Measurements from ENCODE around the gene PROZ.

GRCh38 chr13:113121928-113122471 is 36.4 kb upstream of the PROZ start:
- TF ChIP-seq POLR2A (IDR thresholded peaks at IDR 0.05): no peak
- TF ChIP-seq, protein P1, sequence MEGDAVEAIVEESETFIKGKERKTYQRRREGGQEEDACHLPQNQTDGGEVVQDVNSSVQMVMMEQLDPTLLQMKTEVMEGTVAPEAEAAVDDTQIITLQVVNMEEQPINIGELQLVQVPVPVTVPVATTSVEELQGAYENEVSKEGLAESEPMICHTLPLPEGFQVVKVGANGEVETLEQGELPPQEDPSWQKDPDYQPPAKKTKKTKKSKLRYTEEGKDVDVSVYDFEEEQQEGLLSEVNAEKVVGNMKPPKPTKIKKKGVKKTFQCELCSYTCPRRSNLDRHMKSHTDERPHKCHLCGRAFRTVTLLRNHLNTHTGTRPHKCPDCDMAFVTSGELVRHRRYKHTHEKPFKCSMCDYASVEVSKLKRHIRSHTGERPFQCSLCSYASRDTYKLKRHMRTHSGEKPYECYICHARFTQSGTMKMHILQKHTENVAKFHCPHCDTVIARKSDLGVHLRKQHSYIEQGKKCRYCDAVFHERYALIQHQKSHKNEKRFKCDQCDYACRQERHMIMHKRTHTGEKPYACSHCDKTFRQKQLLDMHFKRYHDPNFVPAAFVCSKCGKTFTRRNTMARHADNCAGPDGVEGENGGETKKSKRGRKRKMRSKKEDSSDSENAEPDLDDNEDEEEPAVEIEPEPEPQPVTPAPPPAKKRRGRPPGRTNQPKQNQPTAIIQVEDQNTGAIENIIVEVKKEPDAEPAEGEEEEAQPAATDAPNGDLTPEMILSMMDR (IDR thresholded peaks at IDR 0.05): no peak
